Stimulated activated CD4-positive, alpha-beta T cell treated with anti-CD3 and anti-CD28 coated beads, Interleukin-2, amount 100 ng/mL, for 24 hours (primary cell): ENCODE results near the gene ENO2.
A peak's percentile ranks its signal among the peaks of the same experiment; 100 is the strongest.

Experiments used
- DNase-seq, 2 donors: peaks; one replicate each; pipeline ENCODE4 v3.0.0-alpha.2; 2020

The ENO2 gene

DNA sequence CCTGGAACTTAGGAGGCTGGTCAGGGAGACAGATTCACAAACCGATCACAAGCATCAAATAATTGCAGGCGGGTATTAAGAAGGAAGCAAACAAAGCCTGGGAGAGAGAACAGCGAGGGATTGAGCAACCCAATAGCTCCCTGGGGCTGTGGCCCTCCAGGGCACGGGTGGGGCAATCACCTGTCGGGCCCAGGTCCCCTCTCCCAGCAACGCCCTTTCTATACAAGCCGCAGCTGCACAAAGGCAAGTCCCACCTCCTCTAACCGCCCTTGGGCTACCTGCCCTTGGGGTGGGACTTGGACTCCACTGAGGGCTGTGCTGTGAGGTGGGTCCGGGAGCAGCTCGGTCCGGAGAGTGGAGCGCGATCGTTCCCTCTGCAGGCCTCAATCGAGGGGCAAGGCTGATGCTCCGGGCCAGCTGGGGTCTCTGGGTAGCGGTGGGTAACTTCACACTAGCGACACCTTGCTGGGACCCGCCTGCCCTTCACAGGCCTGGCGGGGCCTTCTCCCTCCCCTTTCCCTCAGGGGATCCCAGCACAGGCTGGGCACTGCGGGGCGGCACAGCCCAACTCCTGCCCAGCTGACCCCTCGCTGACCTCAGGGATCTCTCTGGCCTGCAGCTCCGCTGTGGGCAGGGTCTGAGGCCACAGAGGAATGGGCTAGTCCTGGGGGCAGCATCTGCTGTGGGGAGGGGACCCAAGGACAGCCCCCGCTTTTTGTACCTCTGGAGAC lies 48.1 kb downstream of the ENO2 start:
- peak in 1 of 2 donors; percentile 35 for DNase-seq

DNA sequence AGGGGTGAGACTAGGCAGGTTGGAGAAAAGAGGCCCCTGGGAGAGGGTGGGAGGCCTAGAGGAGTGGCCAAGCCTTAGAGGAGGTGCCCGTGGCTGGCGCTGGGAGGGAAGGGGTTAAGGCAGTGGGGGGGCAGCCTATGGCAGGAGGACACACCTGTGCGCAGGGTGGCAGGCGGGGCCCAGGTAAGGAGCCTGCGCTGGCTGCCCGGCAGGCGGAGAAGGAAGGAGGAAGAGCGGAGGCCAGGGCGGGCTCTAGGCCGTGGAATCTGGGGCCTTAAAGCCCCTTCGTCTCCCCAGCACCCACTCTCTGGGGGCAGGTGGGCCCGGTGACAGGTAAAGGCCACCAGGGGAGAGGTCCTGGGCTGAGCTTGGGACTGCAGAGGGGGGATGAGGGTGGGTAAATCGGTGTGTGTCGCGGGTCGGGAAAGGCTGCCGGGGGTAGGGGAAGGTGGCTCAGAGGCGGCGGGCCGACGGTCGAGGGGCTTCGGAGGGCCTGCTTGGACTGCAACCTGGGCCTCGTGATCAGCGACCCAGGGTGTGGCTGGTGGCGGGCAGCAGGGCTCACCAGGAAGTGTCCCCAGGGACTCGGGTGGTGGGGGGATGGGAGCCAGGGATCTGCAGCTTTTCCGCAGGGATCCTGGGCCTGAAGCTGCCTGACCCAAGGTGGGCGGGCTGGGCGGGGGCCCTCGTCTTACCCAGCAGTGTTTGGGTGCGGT lies 48.8 kb downstream of the ENO2 start:
- DNase-seq = peak in 1 of 2 donors; percentile 33

GRCh38 chr12:6963791-6964413 lies 49.5 kb downstream of the ENO2 start:
- peak in 1 of 2 donors; percentile 28 for DNase-seq

DNA sequence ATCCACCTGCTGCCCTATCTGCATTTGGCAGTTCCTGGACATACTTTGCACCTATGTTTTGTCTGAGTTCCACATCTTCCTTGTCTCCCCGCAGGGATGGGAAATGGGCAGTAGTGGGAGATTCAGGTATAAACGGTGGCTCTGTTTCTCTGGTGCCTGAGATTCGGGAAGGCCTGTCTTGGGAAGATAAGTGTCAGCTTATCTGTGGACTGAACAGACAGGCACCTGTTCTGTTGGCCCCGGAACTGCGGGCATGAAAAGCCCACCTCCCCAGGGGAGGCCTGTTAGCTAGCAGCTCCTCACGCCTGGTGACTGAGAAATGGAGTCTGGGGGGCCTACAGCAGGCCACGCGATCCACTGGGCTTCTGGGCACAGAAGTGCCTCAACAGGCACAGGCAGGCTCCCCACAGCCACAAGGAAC lies 50.2 kb downstream of the ENO2 start:
- DNase-seq = peak in 1 of 2 donors; percentile 23

- DNase-seq = peak; percentile 90 to 93
These were observed 50.8 kb downstream of the ENO2 start for GRCh38 chr12:6965026-6965661.

DNA sequence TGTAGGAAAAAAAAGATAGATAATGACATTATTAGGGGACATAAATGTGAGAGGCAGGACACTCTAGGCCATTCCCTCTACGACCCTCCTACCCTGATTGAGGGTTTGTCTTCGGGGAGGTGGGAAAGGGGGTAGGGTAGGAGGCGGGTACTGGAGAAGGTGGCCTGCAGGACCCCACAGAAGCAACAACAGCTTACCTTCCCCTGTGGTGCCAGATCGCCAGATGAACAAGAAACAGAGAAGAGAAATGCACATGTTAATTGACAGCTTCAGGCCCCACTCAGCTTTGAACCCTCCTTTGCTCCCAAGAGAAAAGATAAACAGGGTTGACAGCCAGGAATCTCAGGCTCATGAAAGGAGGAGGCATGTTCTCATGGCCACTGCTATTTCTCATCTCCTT lies 51.3 kb downstream of the ENO2 start:
- no peak for DNase-seq

- no peak for DNase-seq
These were observed 52.0 kb downstream of the ENO2 start for GRCh38 chr12:6966351-6966750.

DNA sequence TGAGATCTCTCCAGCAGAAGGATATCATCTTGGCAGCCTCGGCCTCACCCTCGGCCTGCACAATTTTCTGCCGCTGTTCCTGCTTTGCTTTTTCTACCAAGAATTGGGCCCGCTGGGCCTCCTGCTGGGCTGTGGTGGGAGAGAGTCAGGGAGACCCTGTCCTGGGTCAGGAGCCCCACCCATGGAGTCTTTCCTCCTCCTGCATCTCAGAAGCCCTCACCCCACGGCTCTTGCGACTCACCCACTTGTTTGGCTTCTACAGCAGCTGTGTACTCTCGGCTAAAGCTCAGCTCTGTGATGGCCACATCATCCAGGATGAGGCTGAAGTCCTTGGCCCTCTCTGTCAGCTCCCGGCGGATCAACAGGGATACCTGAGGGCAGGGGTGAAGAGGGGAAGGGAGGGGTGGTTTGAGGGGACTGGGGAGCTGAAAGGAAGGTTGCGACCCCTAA lies 53.3 kb downstream of the ENO2 start:
- no peak for DNase-seq

DNA sequence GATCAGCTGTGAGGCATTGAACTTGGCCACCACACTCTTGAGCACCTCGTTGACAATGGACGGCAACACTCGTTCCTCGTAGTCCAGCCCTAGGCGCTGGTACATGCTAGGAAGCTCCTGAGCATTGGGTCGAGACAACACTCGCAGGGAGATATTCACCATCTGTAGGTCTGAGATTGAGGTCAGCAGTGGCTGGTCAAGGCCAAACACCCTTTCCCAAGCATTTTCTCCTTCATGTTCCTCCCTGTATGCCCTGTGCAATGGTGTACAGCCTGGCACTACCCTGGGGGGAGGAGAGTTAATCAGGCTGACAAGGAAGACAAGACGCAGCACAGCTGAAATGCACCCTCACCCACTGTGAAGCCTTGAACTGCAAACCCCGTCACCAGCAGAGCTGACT lies 54.0 kb downstream of the ENO2 start:
- no peak for DNase-seq

- DNase-seq = peak in 1 of 2 donors; percentile 44
These were observed 55.7 kb downstream of the ENO2 start for GRCh38 chr12:6970096-6970527.
